ENCODE measurements around the gene WSB1. TPM values are rescaled to one million over a fixed set of nuclear protein-coding genes. Genes with fewer than 3 reads are reported as not detected.

Gene WSB1
- total RNA-seq, 1 experiment from 2014 or later: 35.1 TPM

GRCh38 chr17:27345141-27345904, 51.4 kb downstream of the WSB1 start:
- Histone ChIP-seq H3K9me2 (replicated peaks; ENCODE audit: low read length) (no peaks in the 10 kb centered on the region), H3F3A (ENCODE audit: low read length, unreplicated experiment) (no peaks in the 10 kb centered on the region), H3K9ac (ENCODE audit: low read length) (no peak overlapping the region), H3K36me3 (ENCODE audit: low read depth, low read length) (no peaks in the 10 kb centered on the region), H4K20me1 (ENCODE audit: low read length) (no peaks in the 10 kb centered on the region), H3K9me3 (ENCODE audit: low read length) (no peaks in the 10 kb centered on the region), H3K4me1 (ENCODE audit: insufficient read depth, low read length) (0 out of 2 replicates have a peak, but pooled peaks cover under 1% of the 10 kb centered on the region), H3K79me2 (ENCODE audit: low read length) (no peaks in the 10 kb centered on the region), H2AFZ (ENCODE audit: low read length) (no peak overlapping the region), H3K27me3 (ENCODE audit: low read length) (no peaks in the 10 kb centered on the region), H3K27ac (ENCODE audit: low read length) (no peak overlapping the region), H3K4me2 (ENCODE audit: low read length) (no peak overlapping the region), H3K4me3 (ENCODE audit: low read length) (no peak overlapping the region)
- ATAC-seq (no peak), DNase-seq (no peak)
- intact Hi-C loops (cut with micrococcal nuclease): no loop called here
- TF ChIP-seq EZH2phosphoT487 (IDR thresholded peaks at IDR 0.05; ENCODE audit: borderline replicate concordance, low read length): no peak
- TF ChIP-seq, protein P1, sequence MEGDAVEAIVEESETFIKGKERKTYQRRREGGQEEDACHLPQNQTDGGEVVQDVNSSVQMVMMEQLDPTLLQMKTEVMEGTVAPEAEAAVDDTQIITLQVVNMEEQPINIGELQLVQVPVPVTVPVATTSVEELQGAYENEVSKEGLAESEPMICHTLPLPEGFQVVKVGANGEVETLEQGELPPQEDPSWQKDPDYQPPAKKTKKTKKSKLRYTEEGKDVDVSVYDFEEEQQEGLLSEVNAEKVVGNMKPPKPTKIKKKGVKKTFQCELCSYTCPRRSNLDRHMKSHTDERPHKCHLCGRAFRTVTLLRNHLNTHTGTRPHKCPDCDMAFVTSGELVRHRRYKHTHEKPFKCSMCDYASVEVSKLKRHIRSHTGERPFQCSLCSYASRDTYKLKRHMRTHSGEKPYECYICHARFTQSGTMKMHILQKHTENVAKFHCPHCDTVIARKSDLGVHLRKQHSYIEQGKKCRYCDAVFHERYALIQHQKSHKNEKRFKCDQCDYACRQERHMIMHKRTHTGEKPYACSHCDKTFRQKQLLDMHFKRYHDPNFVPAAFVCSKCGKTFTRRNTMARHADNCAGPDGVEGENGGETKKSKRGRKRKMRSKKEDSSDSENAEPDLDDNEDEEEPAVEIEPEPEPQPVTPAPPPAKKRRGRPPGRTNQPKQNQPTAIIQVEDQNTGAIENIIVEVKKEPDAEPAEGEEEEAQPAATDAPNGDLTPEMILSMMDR (conservative IDR thresholded peaks at IDR 0.05; ENCODE audit: low read depth, low read length): no peak
- no peak for TF ChIP-seq EZH2 (IDR thresholded peaks at IDR 0.05; ENCODE audit: low read length, unreplicated experiment)
- ChIA-PET POLR2A (ENCODE audit: unreplicated experiment) (no interaction called here), CTCF (no interaction called here)
- BruUV-seq (replicated peaks): no TSS peak

GRCh38 chr17:27346228-27346899, 52.5 kb downstream of the WSB1 start:
- H3K9me2 ChIP-seq (replicated peaks; ENCODE audit: low read length): no peaks in the 10 kb centered on the region
- no peaks in the 10 kb centered on the region for H3K27me3 ChIP-seq (ENCODE audit: low read length)
- POLR2A ChIA-PET (ENCODE audit: unreplicated experiment): interaction anchor here (0.5 kb wide), 1 partner anchor 52 kb away, joined by 3 read pairs; no protein-coding TSS in a partner anchor
- no peaks in the 10 kb centered on the region for H3K79me2 ChIP-seq (ENCODE audit: low read length)
- no peak overlapping the region for H3K4me2 ChIP-seq (ENCODE audit: low read length)
- no peak overlapping the region for H2AFZ ChIP-seq (ENCODE audit: low read length)
- no peaks in the 10 kb centered on the region for H3K4me1 ChIP-seq (ENCODE audit: insufficient read depth, low read length)
- intact Hi-C loops (cut with micrococcal nuclease): no loop called here
- no peak overlapping the region for H3K4me3 ChIP-seq (ENCODE audit: low read length)
- H3K36me3 ChIP-seq (ENCODE audit: low read depth, low read length): no peaks in the 10 kb centered on the region
- H3F3A ChIP-seq (ENCODE audit: low read length, unreplicated experiment): no peaks in the 10 kb centered on the region
- H3K27ac ChIP-seq (ENCODE audit: low read length): no peak overlapping the region
- no peaks in the 10 kb centered on the region for H4K20me1 ChIP-seq (ENCODE audit: low read length)
- H3K9ac ChIP-seq (ENCODE audit: low read length): no peak overlapping the region
- DNase-seq: no peak
- no TSS peak for BruUV-seq (replicated peaks)
- TF ChIP-seq, protein P1 (conservative IDR thresholded peaks at IDR 0.05; ENCODE audit: low read depth, low read length): no peak
- no peak for TF ChIP-seq EZH2phosphoT487 (IDR thresholded peaks at IDR 0.05; ENCODE audit: borderline replicate concordance, low read length)
- TF ChIP-seq EZH2 (IDR thresholded peaks at IDR 0.05; ENCODE audit: low read length, unreplicated experiment): no peak
- H3K9me3 ChIP-seq (ENCODE audit: low read length): no peaks in the 10 kb centered on the region
- CTCF ChIA-PET: no interaction called here
- no peak for ATAC-seq
